ENCODE measurements around the gene TIMMDC1. TPM values are rescaled to one million over a fixed set of nuclear protein-coding genes. Genes with fewer than 3 reads are reported as not detected.

The TIMMDC1 gene
- total and polyA plus RNA-seq, 2 of the 13 experiments (the other 11 are each of a cell fraction or from before 2014, with no cell fraction given): 50.0 to 77.8 TPM

- TF ChIP-seq TFAP4 (IDR thresholded peaks at IDR 0.05; ENCODE audit: borderline replicate concordance, low read depth): no peak
- TF ChIP-seq ZBTB39 (CRISPR knock-in tag; IDR thresholded peaks at IDR 0.05): no peak
- TF ChIP-seq ZMYM2 (CRISPR knock-in tag; IDR thresholded peaks at IDR 0.05): no peak
- TF ChIP-seq ZNF503 (CRISPR knock-in tag; IDR thresholded peaks at IDR 0.05): no peak
- TF ChIP-seq ZBED4 (CRISPR knock-in tag; IDR thresholded peaks at IDR 0.05; ENCODE audit: borderline replicate concordance): no peak
- TF ChIP-seq ZNF337 (CRISPR knock-in tag; IDR thresholded peaks at IDR 0.05; ENCODE audit: borderline replicate concordance, low read depth): no peak
- no peak for TF ChIP-seq ZNF646 (CRISPR knock-in tag; IDR thresholded peaks at IDR 0.05)
- TF ChIP-seq TOE1 (CRISPR knock-in tag; IDR thresholded peaks at IDR 0.05): no peak
Observed at GRCh38 chr3:119542168-119542767, 43.9 kb downstream of the TIMMDC1 start (continued).

All from HepG2 (cell line).